GM19351 (cell line): ENCODE data around the gene GARS1.

ENCODE experiments used
- ATAC-seq: cut with Tn5 transposase; IDR thresholded peaks from one replicate; pipeline ENCODE4 v1.9.1; 2021; ENCODE audit warnings: mild to moderate bottlenecking, moderate library complexity; ENCODE audit not compliant: unreplicated experiment

The GARS1 gene

GRCh38 chr7:30678805-30679204 lies 84.1 kb downstream of the GARS1 start:
- no peak for ATAC-seq

DNA sequence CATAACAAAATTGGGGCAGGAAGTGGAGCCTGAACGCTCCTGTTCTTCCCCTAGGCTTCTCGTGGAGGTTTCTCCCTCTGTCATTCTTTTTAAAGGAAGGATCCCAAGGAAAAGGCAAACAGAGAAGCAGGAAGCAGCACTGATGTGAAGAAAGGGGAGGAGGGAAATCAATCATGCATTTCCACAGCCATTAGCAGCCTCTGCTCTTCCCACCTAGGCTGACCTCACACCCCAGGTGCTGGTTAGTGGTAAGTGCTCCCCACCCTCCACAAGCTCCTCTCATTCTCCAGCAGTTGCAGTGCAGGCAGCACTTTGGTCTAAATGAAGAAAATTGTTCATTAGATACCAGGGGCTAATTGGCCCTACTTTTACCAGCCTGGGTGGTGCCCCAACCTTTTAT lies 85.0 kb downstream of the GARS1 start:
- ATAC-seq, result no peak

DNA sequence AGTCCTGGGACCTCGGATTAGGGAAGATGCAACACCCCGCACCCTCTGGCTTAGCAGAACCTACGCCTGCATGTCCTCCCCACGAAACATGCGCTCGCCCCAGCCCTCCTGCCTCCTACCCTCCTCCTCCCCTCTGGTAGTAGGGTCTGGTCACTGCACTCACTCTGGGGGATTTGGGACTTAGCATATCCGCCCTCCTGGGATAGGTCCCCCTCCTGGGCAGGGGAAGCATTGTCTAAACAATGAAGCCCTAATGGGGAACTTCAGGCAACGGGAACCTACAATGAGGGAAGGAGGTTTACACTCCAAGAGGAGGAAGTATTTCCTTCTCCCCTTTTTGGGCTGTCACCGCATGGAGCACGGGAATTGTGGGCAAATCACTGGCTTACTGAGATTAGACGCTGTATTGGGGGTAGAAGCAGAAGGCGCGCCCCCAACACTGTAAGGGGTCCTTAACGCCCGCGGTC lies 86.7 kb downstream of the GARS1 start:
- ATAC-seq, result no peak

- no peak for ATAC-seq
Measured at GRCh38 chr7:30681815-30682211, 87.1 kb downstream of the GARS1 start.

- no peak for ATAC-seq
Measured at GRCh38 chr7:30682212-30683083, 87.8 kb downstream of the GARS1 start, which contains the start of gene CRHR2. Gene CRHR2, minus strand, starts transcription at chr7:30682456. Its CDS starts 176 bp downstream, at chr7:30682280.

GRCh38 chr7:30683306-30683705 lies 88.6 kb downstream of the GARS1 start:
- no peak for ATAC-seq
